ENCODE measurements around the gene USP37. TPM values are rescaled to one million over a fixed set of nuclear protein-coding genes. Genes with fewer than 3 reads are reported as not detected.

The USP37 gene
- total RNA-seq, 1 experiment from 2014 or later, result 16.4 TPM

GRCh38 chr2:218429911-218430692 lies 138.0 kb downstream of the USP37 start:
- ChIA-PET CTCF (interaction anchor here (0.8 kb wide), 1 partner anchor 447 kb away, joined by 3 read pairs; no protein-coding TSS in a partner anchor), POLR2A (no interaction called here)
- H3K9me3 Mint-ChIP-seq (ENCODE audit: unreplicated experiment), result no peaks in the 10 kb centered on the region
- no peaks in the 10 kb centered on the region for H3K4me1 Mint-ChIP-seq (ENCODE audit: insufficient read depth, unreplicated experiment)
- intact Hi-C loops (cut with micrococcal nuclease), result no loop called here
- no TSS peak for BruUV-seq (replicated peaks)
- TF ChIP-seq CTCF (IDR thresholded peaks at IDR 0.05; ENCODE audit: unreplicated experiment), result no peak
- no peak overlapping the region for H3K27ac Mint-ChIP-seq (ENCODE audit: low read depth, unreplicated experiment)
- no peak for DNase-seq (ENCODE audit: unreplicated experiment)
- H3K4me3 Mint-ChIP-seq (ENCODE audit: unreplicated experiment), result no peak overlapping the region
- no peaks in the 10 kb centered on the region for H3K36me3 Mint-ChIP-seq (ENCODE audit: insufficient read depth, unreplicated experiment)
- H3K27me3 Mint-ChIP-seq (ENCODE audit: insufficient read depth, unreplicated experiment), result peaks cover 13% of the 10 kb centered on the region

GRCh38 chr2:218428846-218429558 lies 139.1 kb downstream of the USP37 start:
- no peaks in the 10 kb centered on the region for H3K4me1 Mint-ChIP-seq (ENCODE audit: insufficient read depth, unreplicated experiment)
- CTCF ChIA-PET, result no interaction called here
- intact Hi-C loops (cut with micrococcal nuclease), result no loop called here

GRCh38 chr2:218427741-218428140 lies 140.4 kb downstream of the USP37 start:
- POLR2A ChIA-PET, result no interaction called here
- intact Hi-C loops (cut with micrococcal nuclease), result no loop called here
- Mint-ChIP-seq H3K27ac (ENCODE audit: low read depth, unreplicated experiment) (no peak overlapping the region), H3K4me3 (ENCODE audit: unreplicated experiment) (no peak overlapping the region), H3K9me3 (ENCODE audit: unreplicated experiment) (no peaks in the 10 kb centered on the region), H3K4me1 (ENCODE audit: insufficient read depth, unreplicated experiment) (no peaks in the 10 kb centered on the region), H3K36me3 (ENCODE audit: insufficient read depth, unreplicated experiment) (no peaks in the 10 kb centered on the region), H3K27me3 (ENCODE audit: insufficient read depth, unreplicated experiment) (peaks cover 11% of the 10 kb centered on the region)
- no peak for TF ChIP-seq CTCF (IDR thresholded peaks at IDR 0.05; ENCODE audit: unreplicated experiment)
- CTCF ChIA-PET, result interaction anchor here (0.6 kb wide), 1 partner anchor 220 kb away, joined by 3 read pairs; no protein-coding TSS in a partner anchor
- BruUV-seq (replicated peaks), result no TSS peak
- DNase-seq (ENCODE audit: unreplicated experiment), result no peak

More at GRCh38 chr2:218428846-218429558, 139.1 kb downstream of the USP37 start:
- POLR2A ChIA-PET, result no interaction called here
- no TSS peak for BruUV-seq (replicated peaks)
- Mint-ChIP-seq H3K9me3 (ENCODE audit: unreplicated experiment) (no peaks in the 10 kb centered on the region), H3K27me3 (ENCODE audit: insufficient read depth, unreplicated experiment) (peaks cover 13% of the 10 kb centered on the region), H3K4me3 (ENCODE audit: unreplicated experiment) (no peak overlapping the region), H3K36me3 (ENCODE audit: insufficient read depth, unreplicated experiment) (no peaks in the 10 kb centered on the region), H3K27ac (ENCODE audit: low read depth, unreplicated experiment) (no peak overlapping the region)
- no peak for DNase-seq (ENCODE audit: unreplicated experiment)
- TF ChIP-seq CTCF (IDR thresholded peaks at IDR 0.05; ENCODE audit: unreplicated experiment), result no peak

- no peaks in the 10 kb centered on the region for H3K36me3 Mint-ChIP-seq (ENCODE audit: insufficient read depth, unreplicated experiment)
- H3K27ac Mint-ChIP-seq (ENCODE audit: low read depth, unreplicated experiment), result no peak overlapping the region
- no peaks in the 10 kb centered on the region for H3K9me3 Mint-ChIP-seq (ENCODE audit: unreplicated experiment)
- H3K27me3 Mint-ChIP-seq (ENCODE audit: insufficient read depth, unreplicated experiment), result no peaks in the 10 kb centered on the region
- intact Hi-C loops (cut with micrococcal nuclease), result no loop called here
- POLR2A ChIA-PET, result interaction anchor here (0.6 to 1.1 kb wide), 2 partner anchors 17 to 197 kb away, joined by 3 to 5 read pairs; no protein-coding TSS in a partner anchor
- CTCF ChIA-PET, result interaction anchor here (0.7 to 1.0 kb wide), 2 partner anchors 12 to 18 kb away, joined by 3 to 4 read pairs; no protein-coding TSS in a partner anchor
- no peak overlapping the region for H3K4me3 Mint-ChIP-seq (ENCODE audit: unreplicated experiment)
- no peak for TF ChIP-seq CTCF (IDR thresholded peaks at IDR 0.05; ENCODE audit: unreplicated experiment)
- no peaks in the 10 kb centered on the region for H3K4me1 Mint-ChIP-seq (ENCODE audit: insufficient read depth, unreplicated experiment)
- no peak for DNase-seq (ENCODE audit: unreplicated experiment)
- no TSS peak for BruUV-seq (replicated peaks)
These were observed 142.6 kb downstream of the USP37 start for GRCh38 chr2:218425531-218425930.
